Trophoblast cell (in vitro differentiated cells and primary cell): Measurements from ENCODE around the gene ETV6.
A peak's percentile ranks its signal among the peaks of the same experiment; 100 is the strongest.

Source experiments
- DNase-seq, 2 donors: peaks; one replicate each; pipeline ENCODE4 v3.0.0-alpha.2; 2016
- H2AFZ ChIP-seq: 2 replicates; pipeline ENCODE4 v1.6.1; 2013; ENCODE audit warnings: low read length, moderate library complexity, mild to moderate bottlenecking; ENCODE audit not compliant: insufficient read depth, poor library complexity
- H2AK5ac ChIP-seq: 2 replicates; pipeline ENCODE4 v1.6.1; 2013; ENCODE audit warnings: mild to moderate bottlenecking, low read length
- H2BK120ac ChIP-seq: 2 replicates; pipeline ENCODE4 v1.6.1; 2013; ENCODE audit warnings: low read length, mild to moderate bottlenecking, moderate library complexity; ENCODE audit not compliant: insufficient read depth, poor library complexity
- H2BK12ac ChIP-seq: 2 replicates; pipeline ENCODE4 v1.6.1; 2013; ENCODE audit warnings: mild to moderate bottlenecking, low read length, moderate library complexity
- H2BK5ac ChIP-seq: 2 replicates; pipeline ENCODE4 v1.6.1; 2013; ENCODE audit warnings: low read length, low read depth, moderate library complexity, mild to moderate bottlenecking; ENCODE audit not compliant: poor library complexity
- H3K14ac ChIP-seq: 2 replicates; pipeline ENCODE4 v1.6.1; 2013; ENCODE audit warnings: mild to moderate bottlenecking, low read length
- H3K18ac ChIP-seq: 2 replicates; pipeline ENCODE4 v1.6.1; 2013; ENCODE audit warnings: mild to moderate bottlenecking, low read length
- H3K23ac ChIP-seq: 2 replicates; pipeline ENCODE4 v1.6.1; 2013; ENCODE audit warnings: low read length
- H3K27ac ChIP-seq: 2 replicates; pipeline ENCODE4 v1.5.1; 2013; ENCODE audit warnings: low read depth, mild to moderate bottlenecking, inconsistent platforms, low read length, moderate library complexity
- H3K27me3 ChIP-seq: 2 replicates; pipeline ENCODE4 v1.6.1; 2013; ENCODE audit warnings: inconsistent platforms, mild to moderate bottlenecking, low read length, moderate library complexity; ENCODE audit not compliant: insufficient read depth
- H3K36me3 ChIP-seq, 2 experiments: 1 replicate in 1 of 2; 2 replicates in 1 of 2; pipeline ENCODE4 v1.6.1; 2013; ENCODE audit warnings: low read length in 2 of 2, mild to moderate bottlenecking in 2 of 2, moderate library complexity in 1 of 2; ENCODE audit not compliant: insufficient read depth in 2 of 2, control insufficient read depth in 1 of 2
- H3K4ac ChIP-seq: 2 replicates; pipeline ENCODE4 v1.6.1; 2013; ENCODE audit warnings: low read depth, mild to moderate bottlenecking, low read length, moderate library complexity
- H3K4me1 ChIP-seq, 2 experiments: 1 replicate in 1 of 2; 2 replicates in 1 of 2; pipeline ENCODE4 v1.6.1; 2013; ENCODE audit warnings: low read length in 2 of 2, mild to moderate bottlenecking in 2 of 2, moderate library complexity in 1 of 2; ENCODE audit not compliant: insufficient read depth in 2 of 2, control insufficient read depth in 1 of 2
- H3K4me2 ChIP-seq: 2 replicates; pipeline ENCODE4 v1.6.1; 2013; ENCODE audit warnings: inconsistent platforms, mild to moderate bottlenecking, low read length, moderate library complexity
- H3K4me3 ChIP-seq: 2 replicates; pipeline ENCODE4 v1.5.1; 2013; ENCODE audit warnings: mild to moderate bottlenecking, low read depth, low read length, inconsistent platforms
- H3K79me1 ChIP-seq: one replicate; pipeline ENCODE4 v1.6.1; 2013; ENCODE audit warnings: low read length
- H3K79me2 ChIP-seq: 2 replicates; pipeline ENCODE4 v1.6.1; 2013; ENCODE audit warnings: low read length, mild to moderate bottlenecking; ENCODE audit not compliant: control insufficient read depth, insufficient read depth, poor library complexity
- H3K9ac ChIP-seq: 2 replicates; pipeline ENCODE4 v1.6.1; 2013; ENCODE audit warnings: mild to moderate bottlenecking, low read length
- H3K9me3 ChIP-seq: 2 replicates; pipeline ENCODE4 v1.6.1; 2013; ENCODE audit warnings: low read depth, mild to moderate bottlenecking, control low read depth, inconsistent platforms, low read length; ENCODE audit not compliant: insufficient read depth
- H4K12ac ChIP-seq: 2 replicates; pipeline ENCODE4 v1.6.1; 2013; ENCODE audit warnings: low read depth, mild to moderate bottlenecking, low read length, moderate library complexity
- H4K8ac ChIP-seq: 2 replicates; pipeline ENCODE4 v1.6.1; 2013; ENCODE audit warnings: low read depth, mild to moderate bottlenecking, low read length, moderate library complexity
- H4K91ac ChIP-seq: one replicate; pipeline ENCODE4 v1.6.1; 2013; ENCODE audit warnings: low read depth, mild to moderate bottlenecking, low read length, moderate library complexity
- WGBS: extraction: QIAGEN DNeasy Blood & Tissue Kit; methylation state at CpG from one replicate; pipeline ENCODE4 v1.1.7; 2013; ENCODE audit warnings: missing lambda C conversion rate; ENCODE audit not compliant: insufficient read length, insufficient coverage; ENCODE audit errors: extremely low coverage; 5-methylcytosine and 5-hydroxymethylcytosine counted together

The ETV6 gene

DNA sequence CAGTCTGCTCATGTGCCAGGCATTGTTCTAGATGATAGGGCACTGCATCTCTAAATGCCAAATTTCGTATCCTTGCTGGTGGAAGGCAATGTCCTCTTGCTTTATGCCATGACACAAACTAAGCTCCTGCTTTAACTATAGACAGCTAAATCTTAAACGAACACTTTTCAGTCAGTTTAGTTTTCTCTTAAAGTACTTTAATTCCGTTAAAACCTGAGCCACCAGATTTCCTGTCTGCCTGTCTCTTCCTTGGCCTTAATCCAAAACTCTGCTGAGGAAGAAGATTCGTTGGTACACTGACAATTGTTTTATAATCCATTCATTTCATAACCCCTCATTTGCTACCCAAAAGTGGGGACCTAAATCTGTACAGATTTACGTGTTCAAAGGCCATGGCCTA, 226.8 kb downstream of the ETV6 start:
- Histone ChIP-seq H2BK5ac (no peak overlapping the region), H3K18ac (no peak overlapping the region), H3K9ac (no peak overlapping the region), H2AK5ac (no peak overlapping the region), H3K4me3 (no peak overlapping the region), H4K8ac (no peak overlapping the region), H3K36me3 (peaks cover 0 to 2% of the 10 kb centered on the region in 2 experiments), H2AFZ (no peak overlapping the region), H2BK12ac (no peak overlapping the region), H4K91ac (no peak overlapping the region), H3K27ac (no peak overlapping the region), H3K79me1 (peaks cover 5% of the 10 kb centered on the region), H2BK120ac (no peak overlapping the region), H3K79me2 (peaks cover 3% of the 10 kb centered on the region), H3K9me3 (no peaks in the 10 kb centered on the region), H3K4ac (no peak overlapping the region), H3K23ac (no peak overlapping the region), H3K4me1 (peaks cover 13 to 15% of the 10 kb centered on the region in 2 experiments), H3K14ac (no peak overlapping the region), H3K27me3 (no peaks in the 10 kb centered on the region), H4K12ac (no peak overlapping the region), H3K4me2 (no peak overlapping the region)
- no CpG with 5 or more reads among the region's 5 CpGs for WGBS
- no peak for DNase-seq

- Histone ChIP-seq H3K79me1 (peaks cover 5% of the 10 kb centered on the region), H2AK5ac (no peak overlapping the region), H3K4ac (no peak overlapping the region), H2BK5ac (no peak overlapping the region), H2BK120ac (no peak overlapping the region), H3K9me3 (no peaks in the 10 kb centered on the region), H3K23ac (no peak overlapping the region), H3K4me2 (no peak overlapping the region), H3K27me3 (no peaks in the 10 kb centered on the region), H3K36me3 (no peaks in the 10 kb centered on the region), H3K27ac (peak overlapping the region; percentile 7), H3K18ac (no peak overlapping the region), H3K4me1 (peaks cover 13 to 15% of the 10 kb centered on the region in 2 experiments), H3K9ac (no peak overlapping the region), H2AFZ (no peak overlapping the region), H4K12ac (no peak overlapping the region), H3K4me3 (no peak overlapping the region), H4K8ac (no peak overlapping the region), H4K91ac (no peak overlapping the region), H3K79me2 (peaks cover 3% of the 10 kb centered on the region), H3K14ac (no peak overlapping the region), H2BK12ac (no peak overlapping the region)
- WGBS, result no CpG with 5 or more reads among the region's 7 CpGs
- no peak for DNase-seq
Measured at GRCh38 chr12:11877102-11877826, 227.8 kb downstream of the ETV6 start.

DNA sequence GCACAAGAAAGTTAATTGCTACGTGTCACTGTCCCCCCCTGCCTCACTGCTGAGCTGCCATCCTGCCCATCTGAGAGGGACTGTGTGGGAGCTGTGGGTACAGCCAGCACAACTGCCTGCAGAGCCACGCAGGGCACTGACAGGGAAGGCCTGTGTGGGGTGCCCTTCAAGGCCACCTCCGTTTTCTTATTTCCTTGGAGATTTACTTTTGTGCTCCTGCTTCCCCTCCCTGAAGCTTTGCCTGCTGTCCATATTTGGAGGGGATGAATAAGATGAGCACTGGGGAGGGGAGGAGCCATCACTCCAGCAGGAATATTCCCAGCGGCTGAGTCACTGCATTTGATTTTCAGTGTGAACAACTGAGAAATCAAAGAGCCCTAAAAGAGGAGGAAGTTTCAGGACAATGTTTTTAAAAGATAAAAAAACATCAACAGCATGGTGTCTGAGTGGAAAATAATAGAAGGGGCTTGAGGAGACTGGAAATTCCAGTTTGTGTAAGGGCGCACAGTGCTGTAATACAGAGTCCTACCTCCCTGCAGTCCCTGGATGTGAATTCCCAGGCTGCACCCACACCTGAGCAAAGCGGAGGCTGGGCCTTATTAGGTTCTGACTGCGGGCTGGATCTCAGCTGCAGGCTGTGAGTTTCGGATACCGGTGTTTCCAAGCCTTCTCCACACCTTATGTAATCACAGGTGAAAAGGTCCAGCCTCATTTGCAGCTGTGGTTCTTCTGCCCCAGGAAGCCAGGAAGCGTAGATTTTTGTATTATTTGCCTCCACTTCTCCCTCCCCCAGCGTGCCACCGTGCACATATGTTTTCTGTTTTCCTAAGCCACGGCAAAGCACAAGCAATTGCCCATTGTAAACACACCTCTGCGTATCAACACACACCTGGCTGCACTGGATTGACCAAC, 228.7 kb downstream of the ETV6 start:
- Histone ChIP-seq H3K79me2 (peaks cover 3% of the 10 kb centered on the region), H4K8ac (peak overlapping the region; percentile 7), H2BK120ac (no peak overlapping the region), H2BK12ac (peak overlapping the region; percentile 83), H3K36me3 (no peaks in the 10 kb centered on the region), H3K4me2 (peak overlapping the region; percentile 16), H3K14ac (peak overlapping the region; percentile 68), H3K79me1 (peaks cover 7% of the 10 kb centered on the region), H4K91ac (peak overlapping the region; percentile 56), H3K4me3 (no peak overlapping the region), H3K27me3 (no peaks in the 10 kb centered on the region), H3K4ac (no peak overlapping the region), H2BK5ac (peak overlapping the region; percentile 58), H3K23ac (no peak overlapping the region), H2AK5ac (no peak overlapping the region), H3K18ac (peak overlapping the region; percentile 85), H3K9me3 (no peaks in the 10 kb centered on the region), H3K4me1 (peaks cover 13 to 15% of the 10 kb centered on the region in 2 experiments), H2AFZ (no peak overlapping the region), H3K9ac (no peak overlapping the region), H3K27ac (peak overlapping the region; percentile 59), H4K12ac (no peak overlapping the region)
- no CpG with 5 or more reads among the region's 14 CpGs for WGBS
- peak in 1 of 2 donors; percentile 25 for DNase-seq

DNA sequence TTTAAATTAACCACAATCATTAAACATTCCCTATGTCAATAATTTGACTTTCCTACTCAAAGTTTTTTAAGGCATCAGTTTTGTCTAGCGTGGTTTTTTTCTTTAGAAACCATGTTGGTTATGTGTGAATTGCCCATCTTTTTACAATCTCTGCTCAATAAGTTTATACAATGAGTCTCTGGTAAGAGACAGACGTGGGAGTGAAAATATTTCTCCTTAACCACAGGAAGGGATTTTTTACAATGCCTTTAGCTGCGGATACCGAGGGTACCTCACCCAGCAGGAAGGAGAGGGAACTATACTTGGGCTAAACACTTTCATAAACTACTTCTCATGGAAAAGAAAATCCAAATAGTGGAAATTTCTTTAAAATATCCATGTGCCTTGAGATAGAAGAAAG, 229.8 kb downstream of the ETV6 start:
- no peaks in the 10 kb centered on the region for H3K36me3 ChIP-seq
- H3K4me3 ChIP-seq, result no peak overlapping the region
- DNase-seq, result no peak
- no peaks in the 10 kb centered on the region for H3K27me3 ChIP-seq
- no peak overlapping the region for H4K8ac ChIP-seq
- peaks cover 12% of the 10 kb centered on the region for H3K79me1 ChIP-seq
- H3K14ac ChIP-seq, result no peak overlapping the region
- H2BK120ac ChIP-seq, result no peak overlapping the region
- peaks cover 19 to 21% of the 10 kb centered on the region in 2 experiments for H3K4me1 ChIP-seq
- no CpG with 5 or more reads among the region's 4 CpGs for WGBS
- no peak overlapping the region for H3K23ac ChIP-seq
- H3K9ac ChIP-seq, result no peak overlapping the region
- peaks cover 3% of the 10 kb centered on the region for H3K79me2 ChIP-seq
- no peak overlapping the region for H3K4me2 ChIP-seq
- H4K12ac ChIP-seq, result no peak overlapping the region
- H2BK12ac ChIP-seq, result no peak overlapping the region
- H2AFZ ChIP-seq, result no peak overlapping the region
- H2AK5ac ChIP-seq, result no peak overlapping the region
- no peak overlapping the region for H3K18ac ChIP-seq
- no peak overlapping the region for H3K27ac ChIP-seq
- no peak overlapping the region for H3K4ac ChIP-seq
- H2BK5ac ChIP-seq, result no peak overlapping the region
- no peaks in the 10 kb centered on the region for H3K9me3 ChIP-seq
- H4K91ac ChIP-seq, result no peak overlapping the region
